HUES6 (cell line): ENCODE results near the gene MTMR1.

Experiments used
- H3K27ac ChIP-seq: 2 replicates; pipeline ENCODE4 v1.7.0; 2013; ENCODE audit warnings: low read depth, mild to moderate bottlenecking, low read length, inconsistent platforms
- H3K27me3 ChIP-seq: 2 replicates; pipeline ENCODE4 v1.6.1; 2013; ENCODE audit warnings: low read length; ENCODE audit not compliant: control insufficient read depth, insufficient read depth
- H3K36me3 ChIP-seq: 2 replicates; pipeline ENCODE4 v1.6.1; 2013; ENCODE audit warnings: low read length; ENCODE audit not compliant: control insufficient read depth, insufficient read depth
- H3K4me1 ChIP-seq: 2 replicates; pipeline ENCODE4 v1.6.1; 2013; ENCODE audit warnings: low read length; ENCODE audit not compliant: control insufficient read depth, insufficient read depth
- H3K4me3 ChIP-seq: 2 replicates; pipeline ENCODE4 v1.5.1; 2013; ENCODE audit warnings: low read depth, low read length
- H3K9ac ChIP-seq: one replicate; pipeline ENCODE4 v1.6.1; 2013; ENCODE audit warnings: mild to moderate bottlenecking, low read length
- H3K9me3 ChIP-seq: 2 replicates; pipeline ENCODE4 v1.6.1; 2013; ENCODE audit warnings: low read depth, low read length; ENCODE audit not compliant: control insufficient read depth, insufficient read depth

Gene MTMR1

DNA sequence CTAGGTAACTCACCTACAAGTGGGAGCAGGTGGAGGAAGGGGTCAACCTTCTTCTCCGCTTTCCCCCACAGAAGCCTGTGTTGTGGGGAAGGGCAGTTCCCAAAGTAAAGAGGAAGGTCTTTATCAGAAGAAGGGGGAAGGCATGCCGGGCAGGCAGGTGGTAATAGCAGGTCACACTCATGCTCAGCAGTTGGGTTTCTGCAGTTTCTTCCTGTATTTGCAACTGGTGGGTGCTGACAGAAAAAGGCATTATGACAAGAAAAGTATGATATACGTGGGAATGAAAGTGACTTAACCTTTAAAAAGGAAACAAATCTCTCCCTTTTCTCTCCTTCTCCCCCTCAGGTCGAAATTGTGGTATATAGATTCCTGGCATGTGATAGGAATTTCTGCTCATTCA is 3.7 kb downstream of the MTMR1 start:
- Histone ChIP-seq H3K27me3 (no peaks in the 10 kb centered on the region), H3K9me3 (no peaks in the 10 kb centered on the region), H3K36me3 (peaks cover 6% of the 10 kb centered on the region; the same call in 1 of the 2 replicates), H3K9ac (no peak overlapping the region), H3K4me1 (peaks cover 11% of the 10 kb centered on the region), H3K4me3 (no peak overlapping the region), H3K27ac (no peak overlapping the region)

DNA sequence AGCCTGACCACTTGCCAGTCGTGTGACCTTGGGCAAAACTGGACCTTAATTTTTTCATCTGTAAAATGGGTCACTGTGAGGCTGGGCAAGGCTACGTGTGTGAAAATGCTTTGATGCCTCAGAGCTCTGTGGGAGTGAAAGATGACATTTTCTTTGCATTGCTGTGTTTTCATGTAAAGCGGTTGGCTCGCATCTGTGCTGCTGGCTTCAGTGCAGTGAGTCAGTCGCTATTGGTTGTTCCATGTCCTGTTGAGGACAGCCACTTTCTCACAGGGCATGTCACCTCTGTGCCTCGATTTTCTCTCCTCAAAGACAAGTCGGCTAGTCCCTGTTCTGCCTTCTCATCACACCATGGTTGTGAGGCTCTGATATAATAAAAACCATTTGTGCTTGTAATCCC is 4.4 kb downstream of the MTMR1 start:
- Histone ChIP-seq H3K36me3 (peaks cover 6% of the 10 kb centered on the region; the same call in 1 of the 2 replicates), H3K9ac (no peak overlapping the region), H3K4me3 (no peak overlapping the region)

DNA sequence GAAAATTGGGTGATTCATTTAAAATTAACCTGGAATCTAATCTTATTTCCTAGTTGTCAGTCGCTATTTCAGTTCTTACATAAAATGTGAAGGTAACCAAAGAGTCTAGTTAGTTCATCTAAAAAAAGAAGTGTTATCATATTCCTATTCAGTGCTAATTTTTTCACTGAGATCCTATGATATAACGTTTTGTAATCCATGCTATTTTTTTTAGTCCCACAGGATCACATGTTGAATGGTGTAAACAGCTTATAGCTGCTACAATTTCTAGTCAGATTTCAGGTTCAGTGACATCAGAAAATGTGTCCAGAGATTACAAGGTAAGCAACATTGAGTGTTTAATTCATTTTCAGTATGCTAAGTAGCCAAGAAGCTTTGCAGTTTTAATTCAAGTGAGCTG is 5.8 kb downstream of the MTMR1 start:
- no peak overlapping the region for H3K27ac ChIP-seq
- H3K9ac ChIP-seq = no peak overlapping the region
- no peak overlapping the region for H3K4me3 ChIP-seq

More for the DNA sequence above, 4.4 kb downstream of the MTMR1 start:
- H3K4me1 ChIP-seq = peaks cover 6% of the 10 kb centered on the region
- no peaks in the 10 kb centered on the region for H3K9me3 ChIP-seq
- no peak overlapping the region for H3K27ac ChIP-seq
- no peaks in the 10 kb centered on the region for H3K27me3 ChIP-seq

DNA sequence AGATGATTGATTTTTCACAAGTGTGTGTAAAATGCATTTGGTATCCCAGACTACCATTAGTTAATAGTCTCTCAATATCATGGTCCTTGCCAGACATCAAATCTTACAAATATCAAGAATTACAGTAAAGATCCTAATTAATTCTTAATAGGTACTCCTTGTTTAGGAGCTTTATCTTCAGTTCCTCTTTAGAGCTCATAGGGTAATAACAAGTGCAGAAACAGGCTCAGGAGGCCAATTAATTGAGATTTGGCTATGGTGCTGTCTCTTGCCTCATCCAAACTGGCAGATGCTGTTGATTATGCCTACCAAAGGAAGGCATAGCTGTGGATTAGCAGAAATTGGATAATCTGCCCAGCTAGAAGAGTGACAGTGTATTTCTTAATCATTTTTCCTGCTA is 6.9 kb downstream of the MTMR1 start:
- peaks cover 9% of the 10 kb centered on the region; the same call in 1 of the 2 replicates for H3K36me3 ChIP-seq
- H3K4me3 ChIP-seq = no peak overlapping the region
- H3K4me1 ChIP-seq = no peaks in the 10 kb centered on the region
- H3K9me3 ChIP-seq = no peaks in the 10 kb centered on the region
- no peaks in the 10 kb centered on the region for H3K27me3 ChIP-seq
- H3K27ac ChIP-seq = no peak overlapping the region
- no peak overlapping the region for H3K9ac ChIP-seq

More for the DNA sequence above, 5.8 kb downstream of the MTMR1 start:
- Histone ChIP-seq H3K27me3 (no peaks in the 10 kb centered on the region), H3K9me3 (no peaks in the 10 kb centered on the region), H3K36me3 (peaks cover 9% of the 10 kb centered on the region; the same call in 1 of the 2 replicates), H3K4me1 (peaks cover 3% of the 10 kb centered on the region; the same call in 1 of the 2 replicates)

- Histone ChIP-seq H3K27ac (no peak overlapping the region), H3K4me3 (no peak overlapping the region), H3K9me3 (peaks cover 2% of the 10 kb centered on the region; the same call in 1 of the 2 replicates), H3K27me3 (no peaks in the 10 kb centered on the region), H3K36me3 (peaks cover 12% of the 10 kb centered on the region; the same call in 1 of the 2 replicates), H3K4me1 (no peaks in the 10 kb centered on the region), H3K9ac (no peak overlapping the region)
Measured at GRCh38 chrX:150701377-150701776, 8.2 kb downstream of the MTMR1 start.

DNA sequence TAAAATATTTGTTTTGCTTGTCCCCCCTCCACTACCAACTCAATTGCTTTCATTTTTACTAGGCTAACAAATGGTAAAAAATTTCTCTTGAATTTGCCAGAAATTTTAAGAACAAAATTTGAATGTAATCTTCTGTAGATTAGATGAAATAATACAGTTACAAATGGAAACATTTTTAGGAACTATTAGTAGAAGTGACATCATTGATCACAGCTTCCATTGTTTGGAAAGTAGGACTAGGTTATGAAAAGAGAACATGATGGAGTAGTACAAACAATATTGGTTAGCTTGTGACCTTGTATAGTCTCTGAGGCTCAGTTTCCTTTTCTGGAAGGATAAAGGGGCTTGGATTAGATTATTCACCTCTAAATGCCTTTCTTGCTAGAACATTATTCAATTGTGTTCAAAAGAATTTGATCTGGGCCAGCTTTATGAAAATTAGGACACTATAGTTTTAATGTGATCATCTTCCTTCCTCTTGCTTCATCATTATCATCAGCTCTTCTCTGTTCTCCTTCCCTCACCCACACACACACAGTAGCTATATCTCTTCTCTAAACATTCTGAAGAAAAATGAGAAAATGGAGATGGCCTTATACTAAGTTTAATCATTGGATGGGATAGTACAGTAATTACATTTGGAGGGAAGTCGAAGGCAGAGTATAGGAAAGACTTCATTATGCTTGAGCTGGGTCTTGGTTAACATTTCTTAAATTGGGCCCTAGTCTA is 9.9 kb downstream of the MTMR1 start:
- H3K27ac ChIP-seq = no peak overlapping the region
- H3K4me3 ChIP-seq = no peak overlapping the region
- no peaks in the 10 kb centered on the region for H3K4me1 ChIP-seq
- no peaks in the 10 kb centered on the region for H3K27me3 ChIP-seq
- peaks cover 2% of the 10 kb centered on the region; the same call in 1 of the 2 replicates for H3K9me3 ChIP-seq
- H3K36me3 ChIP-seq = peaks cover 12% of the 10 kb centered on the region; the same call in 1 of the 2 replicates
- H3K9ac ChIP-seq = no peak overlapping the region

DNA sequence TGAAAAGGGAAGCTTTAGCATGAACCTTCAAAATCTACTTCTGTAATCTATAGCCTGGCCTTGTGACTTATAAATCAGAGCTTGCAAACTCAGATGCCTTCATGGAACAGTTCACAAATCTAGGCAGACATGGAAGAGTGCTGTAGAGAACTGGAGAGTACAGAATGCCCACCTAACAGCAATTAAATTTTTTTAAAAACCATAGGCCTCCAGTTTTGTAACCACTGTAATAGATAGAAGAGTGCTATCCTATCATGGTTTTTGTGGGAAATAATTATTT is 10.4 kb downstream of the MTMR1 start:
- Histone ChIP-seq H3K4me3 (no peak overlapping the region), H3K9me3 (peaks cover 2% of the 10 kb centered on the region; the same call in 1 of the 2 replicates), H3K9ac (no peak overlapping the region), H3K27ac (no peak overlapping the region), H3K36me3 (peaks cover 12% of the 10 kb centered on the region; the same call in 1 of the 2 replicates), H3K27me3 (no peaks in the 10 kb centered on the region), H3K4me1 (no peaks in the 10 kb centered on the region)

GRCh38 chrX:150704030-150704613 is 10.9 kb downstream of the MTMR1 start:
- H3K9ac ChIP-seq = no peak overlapping the region
- H3K4me3 ChIP-seq = no peak overlapping the region
- no peak overlapping the region for H3K27ac ChIP-seq
- no peaks in the 10 kb centered on the region for H3K4me1 ChIP-seq
- H3K9me3 ChIP-seq = peaks cover 2% of the 10 kb centered on the region; the same call in 1 of the 2 replicates
- no peaks in the 10 kb centered on the region for H3K27me3 ChIP-seq
- peaks cover 13% of the 10 kb centered on the region for H3K36me3 ChIP-seq

DNA sequence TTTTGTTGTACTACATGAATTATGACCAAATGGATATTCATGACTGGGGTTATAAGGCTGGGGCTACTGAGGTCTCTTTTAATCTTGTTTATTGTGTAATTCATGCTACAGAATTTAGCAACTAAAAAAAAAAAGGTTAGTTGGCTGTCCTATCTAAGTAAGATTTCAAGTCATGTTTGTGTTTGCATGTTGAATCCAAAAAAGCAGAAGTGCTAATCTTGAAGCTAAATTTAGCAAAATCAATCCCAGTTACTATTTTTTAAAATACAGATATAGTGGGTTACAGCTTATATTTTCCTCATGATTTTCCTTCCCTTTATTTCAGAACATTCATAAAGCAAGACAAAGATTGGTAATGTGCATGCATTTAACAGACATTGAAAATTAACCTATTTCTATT is 19.4 kb downstream of the MTMR1 start:
- no peak overlapping the region for H3K4me3 ChIP-seq
- peaks cover 11% of the 10 kb centered on the region for H3K4me1 ChIP-seq
- H3K36me3 ChIP-seq = peaks cover 4% of the 10 kb centered on the region; the same call in 1 of the 2 replicates
- no peaks in the 10 kb centered on the region for H3K27me3 ChIP-seq
- H3K27ac ChIP-seq = no peak overlapping the region
- H3K9me3 ChIP-seq = no peaks in the 10 kb centered on the region
- no peak overlapping the region for H3K9ac ChIP-seq

GRCh38 chrX:150715184-150715583 is 22.0 kb downstream of the MTMR1 start:
- H3K4me1 ChIP-seq = peaks cover 7% of the 10 kb centered on the region
- no peak overlapping the region for H3K9ac ChIP-seq
- H3K36me3 ChIP-seq = no peaks in the 10 kb centered on the region
- H3K27ac ChIP-seq = no peak overlapping the region
- H3K9me3 ChIP-seq = no peaks in the 10 kb centered on the region
- H3K27me3 ChIP-seq = no peaks in the 10 kb centered on the region
- no peak overlapping the region for H3K4me3 ChIP-seq

GRCh38 chrX:150719621-150720020 is 26.4 kb downstream of the MTMR1 start:
- Histone ChIP-seq H3K4me1 (no peaks in the 10 kb centered on the region), H3K27ac (no peak overlapping the region), H3K9ac (no peak overlapping the region), H3K27me3 (no peaks in the 10 kb centered on the region), H3K36me3 (no peaks in the 10 kb centered on the region), H3K9me3 (peaks cover 3% of the 10 kb centered on the region; the same call in 1 of the 2 replicates), H3K4me3 (no peak overlapping the region)
